IMR-90 (cell line): ENCODE results near the gene RAD51B.

Experiments
- CTCF ChIP-seq: conservative IDR thresholded peaks from 2 replicates; pipeline ENCODE4 v1.5.1; 2012; ENCODE audit warnings: mild to moderate bottlenecking, low read depth, low read length, improper control_type of control experiment
- MAFK ChIP-seq: IDR thresholded peaks from 2 replicates; pipeline ENCODE4 v1.6.1; 2012; ENCODE audit warnings: low read depth, low read length, improper control_type of control experiment
- MAZ ChIP-seq: IDR thresholded peaks from 2 replicates; pipeline ENCODE4 v1.6.1; 2012; ENCODE audit warnings: low read depth, mild to moderate bottlenecking, low read length, improper control_type of control experiment, moderate library complexity, borderline replicate concordance
- POLR2A ChIP-seq: IDR thresholded peaks from 2 replicates; pipeline ENCODE4 v1.6.1; 2012; ENCODE audit warnings: mild to moderate bottlenecking, low read depth, low read length
- RFX5 ChIP-seq: IDR thresholded peaks from 2 replicates; pipeline ENCODE4 v1.8.0; 2012; ENCODE audit warnings: low read depth, mild to moderate bottlenecking, low read length, moderate library complexity

GRCh38 chr14:68047906-68048305, 228.3 kb downstream of the RAD51B start:
- no peak for TF ChIP-seq CTCF
- TF ChIP-seq POLR2A = no peak
- TF ChIP-seq MAZ = no peak
- no peak for TF ChIP-seq RFX5
- no peak for TF ChIP-seq MAFK
